Suprapubic skin (tissue), 4 donors: Measurements from ENCODE around the gene LMAN1L. TPM values are rescaled to one million over a fixed set of nuclear protein-coding genes. Genes with fewer than 3 reads are reported as not detected.

Source experiments
- DNase-seq, 2 donors: peaks; one replicate each; pipeline ENCODE4 v3.0.0-alpha.2; 2019; ENCODE audit warnings: low spot score in 2 of 2
- H3K27ac ChIP-seq: fragments of 200-600 bp; sonication (generic); one replicate; pipeline ENCODE4 v1.5.1; 2019
- H3K27me3 ChIP-seq: fragments of 200-600 bp; sonication (generic); one replicate; pipeline ENCODE4 v1.5.1; 2019
- H3K36me3 ChIP-seq: fragments of 200-600 bp; sonication (generic); one replicate; pipeline ENCODE4 v1.5.1; 2019
- H3K4me1 ChIP-seq: fragments of 200-600 bp; sonication (generic); one replicate; pipeline ENCODE4 v1.5.1; 2019
- H3K4me3 ChIP-seq: fragments of 200-600 bp; sonication (generic); one replicate; pipeline ENCODE4 v1.5.1; 2019; ENCODE audit warnings: mild to moderate bottlenecking
- H3K9me3 ChIP-seq: fragments of 200-600 bp; sonication (generic); one replicate; pipeline ENCODE4 v1.5.1; 2019
- EP300 ChIP-seq: sonication (generic); formaldehyde crosslinking; IDR thresholded peaks from one replicate; pipeline ENCODE4 v1.6.1; 2017; ENCODE audit warnings: antibody characterized with exemption
- POLR2A ChIP-seq, 2 donors: fragments of 450-650 bp; IDR thresholded peaks; one replicate each; pipeline ENCODE4 v1.6.1; 2017; ENCODE audit warnings: antibody characterized with exemption in 2 of 2, mild to moderate bottlenecking in 2 of 2, moderate library complexity in 2 of 2
- POLR2AphosphoS5 ChIP-seq, 3 donors: sonication (generic); formaldehyde crosslinking; IDR thresholded peaks; one replicate each; pipeline ENCODE4 v1.6.1; 2017; ENCODE audit warnings: antibody characterized with exemption in 3 of 3
- WGBS: methylation state at CpG from one replicate; pipeline ENCODE4 v1.1.5; 2018; 5-methylcytosine and 5-hydroxymethylcytosine counted together
- total RNA-seq, 4 donors: library from RNA; depleted of rRNA; stranded (reverse); fragments of >200 nt; gene quantifications; one replicate each; pipeline ENCODE4 v1.1.0, GENCODE V29; 2016
- TF ChIP-seq, protein P1 (sequence below), 2 donors: fragments of 200-600 bp in 1 of 2; fragments of 450-650 bp in 1 of 2; sonication (generic) in 1 of 2; IDR thresholded peaks; one replicate each; pipeline ENCODE4 v1.5.1; 2016 to 2019; ENCODE audit warnings: antibody characterized with exemption in 2 of 2, mild to moderate bottlenecking in 1 of 2, moderate library complexity in 1 of 2

LMAN1L gene
- total RNA-seq, 4 donors from 2014 or later: 0.42 TPM; not detected in 3

DNA sequence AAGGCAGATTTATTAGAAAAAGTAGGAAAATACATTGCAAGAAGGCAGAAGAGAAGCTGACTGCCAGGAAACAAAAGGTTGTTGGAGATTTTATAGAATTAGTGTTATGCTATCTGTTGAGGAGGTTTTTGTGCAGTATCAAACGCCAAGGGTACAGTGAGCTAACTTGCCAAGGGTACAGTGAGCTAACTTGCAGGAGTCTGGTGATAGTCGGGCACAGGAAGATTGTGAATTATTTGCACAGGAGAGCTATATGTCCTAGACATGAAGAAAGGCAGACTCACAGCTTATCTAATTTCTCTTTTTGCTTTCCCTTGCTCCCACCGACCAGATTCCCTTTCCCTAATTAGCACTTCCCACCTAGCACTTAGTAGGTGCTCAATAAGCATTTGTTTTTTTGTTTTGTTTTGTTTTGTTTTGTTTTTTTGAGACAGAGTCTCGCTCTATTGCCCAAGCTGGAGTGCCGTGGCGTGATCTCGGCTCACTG lies 33.4 kb upstream of the LMAN1L start:
- H3K4me1 ChIP-seq: peaks cover 51% of the 10 kb centered on the region
- WGBS: 81% methylated on average over 7 of the region's 7 CpGs
- no peak for TF ChIP-seq POLR2A (IDR thresholded peaks at IDR 0.05)
- no peak for TF ChIP-seq EP300
- TF ChIP-seq, protein P1, sequence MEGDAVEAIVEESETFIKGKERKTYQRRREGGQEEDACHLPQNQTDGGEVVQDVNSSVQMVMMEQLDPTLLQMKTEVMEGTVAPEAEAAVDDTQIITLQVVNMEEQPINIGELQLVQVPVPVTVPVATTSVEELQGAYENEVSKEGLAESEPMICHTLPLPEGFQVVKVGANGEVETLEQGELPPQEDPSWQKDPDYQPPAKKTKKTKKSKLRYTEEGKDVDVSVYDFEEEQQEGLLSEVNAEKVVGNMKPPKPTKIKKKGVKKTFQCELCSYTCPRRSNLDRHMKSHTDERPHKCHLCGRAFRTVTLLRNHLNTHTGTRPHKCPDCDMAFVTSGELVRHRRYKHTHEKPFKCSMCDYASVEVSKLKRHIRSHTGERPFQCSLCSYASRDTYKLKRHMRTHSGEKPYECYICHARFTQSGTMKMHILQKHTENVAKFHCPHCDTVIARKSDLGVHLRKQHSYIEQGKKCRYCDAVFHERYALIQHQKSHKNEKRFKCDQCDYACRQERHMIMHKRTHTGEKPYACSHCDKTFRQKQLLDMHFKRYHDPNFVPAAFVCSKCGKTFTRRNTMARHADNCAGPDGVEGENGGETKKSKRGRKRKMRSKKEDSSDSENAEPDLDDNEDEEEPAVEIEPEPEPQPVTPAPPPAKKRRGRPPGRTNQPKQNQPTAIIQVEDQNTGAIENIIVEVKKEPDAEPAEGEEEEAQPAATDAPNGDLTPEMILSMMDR (IDR thresholded peaks at IDR 0.05): no peak
- TF ChIP-seq POLR2AphosphoS5 (IDR thresholded peaks at IDR 0.05): no peak

DNA sequence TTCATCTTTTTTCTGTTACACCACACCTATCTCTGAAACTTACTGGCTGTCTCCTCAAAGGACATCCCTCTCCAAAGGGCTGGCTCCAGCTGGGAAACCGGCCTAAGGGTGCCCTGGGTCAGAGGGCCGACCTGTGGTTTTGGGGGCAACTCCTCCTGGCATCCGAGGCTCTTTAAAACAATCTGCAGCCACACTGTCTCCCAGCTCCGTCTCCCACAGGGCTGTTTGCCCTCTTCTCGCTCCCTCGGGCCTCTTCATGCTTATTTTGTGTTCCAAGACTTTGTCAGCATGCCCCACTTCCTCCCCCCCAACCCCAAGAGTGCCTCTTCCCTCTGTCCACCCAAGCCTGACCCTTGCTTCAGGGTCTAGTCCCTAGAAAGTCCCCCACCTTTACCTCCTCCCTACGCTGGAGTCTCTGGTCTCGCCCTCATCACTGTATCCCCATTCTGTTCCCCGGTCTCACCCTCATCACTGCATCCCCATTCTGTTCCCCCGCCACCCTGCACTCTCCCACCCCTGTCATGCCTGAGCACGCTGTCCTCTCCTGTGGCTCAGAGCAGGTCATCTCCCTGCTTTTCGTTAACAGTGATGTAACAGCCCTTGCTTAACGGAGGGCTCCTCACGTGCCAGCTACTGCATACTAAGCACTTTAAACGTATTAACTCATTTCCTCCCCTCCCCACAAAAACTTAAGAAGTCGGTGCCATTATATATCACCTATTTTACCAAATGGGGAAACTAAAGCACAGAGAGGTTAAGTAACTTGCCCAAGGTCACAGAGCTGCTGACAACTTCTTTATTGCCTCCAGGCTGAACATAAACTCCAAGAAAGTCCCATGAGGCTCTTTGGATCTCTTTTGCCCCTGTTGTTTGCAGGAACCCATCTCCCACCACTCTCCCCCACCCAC lies 31.9 kb upstream of the LMAN1L start:
- no peaks in the 10 kb centered on the region for H3K27me3 ChIP-seq
- peaks cover 64% of the 10 kb centered on the region for H3K4me1 ChIP-seq
- DNase-seq: no peak
- WGBS: 40% methylated on average over 16 of the region's 16 CpGs
- TF ChIP-seq EP300: no peak
- no peak for TF ChIP-seq POLR2A (IDR thresholded peaks at IDR 0.05)
- TF ChIP-seq POLR2AphosphoS5 (IDR thresholded peaks at IDR 0.05): no peak
- TF ChIP-seq, protein P1 (IDR thresholded peaks at IDR 0.05): no peak
- H3K27ac ChIP-seq: no peak overlapping the region
- peak overlapping the region; percentile 84 for H3K4me3 ChIP-seq
- H3K36me3 ChIP-seq: no peaks in the 10 kb centered on the region
- H3K9me3 ChIP-seq: no peaks in the 10 kb centered on the region

More for the DNA sequence above, 33.4 kb upstream of the LMAN1L start:
- no peaks in the 10 kb centered on the region for H3K27me3 ChIP-seq
- H3K27ac ChIP-seq: no peak overlapping the region
- H3K9me3 ChIP-seq: no peaks in the 10 kb centered on the region
- no peak for DNase-seq
- no peak overlapping the region for H3K4me3 ChIP-seq
- H3K36me3 ChIP-seq: no peaks in the 10 kb centered on the region

DNA sequence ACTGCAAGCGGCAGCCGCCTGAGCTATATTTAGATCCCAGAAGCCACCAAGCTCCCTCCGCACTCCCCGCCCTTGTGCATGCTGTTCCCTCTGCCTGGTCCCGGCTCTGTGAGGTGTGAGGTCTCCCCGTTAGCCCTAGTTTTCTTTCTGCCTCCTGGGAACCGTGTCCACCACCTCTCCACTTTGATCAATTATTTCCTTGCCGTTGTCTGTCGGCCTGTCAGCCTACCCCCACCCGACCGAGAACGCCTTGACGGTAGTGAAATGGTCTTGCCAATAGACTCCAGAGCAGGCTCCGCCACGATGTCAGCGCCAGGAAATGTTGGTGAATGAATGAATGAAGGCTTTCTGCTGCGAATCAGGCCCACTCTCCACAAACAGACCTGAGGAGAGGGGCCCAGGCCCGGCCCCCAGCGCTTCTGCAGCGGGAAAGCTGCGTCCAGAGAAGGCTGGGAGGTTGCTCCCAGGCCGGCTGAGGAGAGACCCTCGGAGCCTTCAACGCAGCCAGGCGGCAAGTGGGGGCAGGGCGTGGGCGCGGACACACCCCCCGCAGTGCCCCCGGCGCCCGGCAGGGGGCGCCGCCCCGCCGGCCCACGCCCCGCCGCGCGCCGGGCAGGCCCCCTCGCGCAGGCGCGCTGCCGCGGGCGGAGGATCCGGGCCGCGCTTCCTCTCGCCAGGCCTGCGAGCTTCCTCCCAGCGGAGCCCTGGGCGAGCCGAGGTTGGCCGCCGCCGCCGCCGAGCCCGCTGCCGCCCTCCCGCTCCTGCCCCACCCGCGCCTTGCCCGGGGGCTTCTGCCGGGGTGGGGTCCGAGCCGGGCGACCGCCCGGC lies 31.0 kb upstream of the LMAN1L start, which contains the start of gene CSK:
Gene CSK (plus strand): TSS at position 650 of the 828 bp plus-strand sequence. CDS start 16,218 bp downstream, outside the sequence.
- H3K4me1 ChIP-seq: peaks cover 73% of the 10 kb centered on the region

DNA sequence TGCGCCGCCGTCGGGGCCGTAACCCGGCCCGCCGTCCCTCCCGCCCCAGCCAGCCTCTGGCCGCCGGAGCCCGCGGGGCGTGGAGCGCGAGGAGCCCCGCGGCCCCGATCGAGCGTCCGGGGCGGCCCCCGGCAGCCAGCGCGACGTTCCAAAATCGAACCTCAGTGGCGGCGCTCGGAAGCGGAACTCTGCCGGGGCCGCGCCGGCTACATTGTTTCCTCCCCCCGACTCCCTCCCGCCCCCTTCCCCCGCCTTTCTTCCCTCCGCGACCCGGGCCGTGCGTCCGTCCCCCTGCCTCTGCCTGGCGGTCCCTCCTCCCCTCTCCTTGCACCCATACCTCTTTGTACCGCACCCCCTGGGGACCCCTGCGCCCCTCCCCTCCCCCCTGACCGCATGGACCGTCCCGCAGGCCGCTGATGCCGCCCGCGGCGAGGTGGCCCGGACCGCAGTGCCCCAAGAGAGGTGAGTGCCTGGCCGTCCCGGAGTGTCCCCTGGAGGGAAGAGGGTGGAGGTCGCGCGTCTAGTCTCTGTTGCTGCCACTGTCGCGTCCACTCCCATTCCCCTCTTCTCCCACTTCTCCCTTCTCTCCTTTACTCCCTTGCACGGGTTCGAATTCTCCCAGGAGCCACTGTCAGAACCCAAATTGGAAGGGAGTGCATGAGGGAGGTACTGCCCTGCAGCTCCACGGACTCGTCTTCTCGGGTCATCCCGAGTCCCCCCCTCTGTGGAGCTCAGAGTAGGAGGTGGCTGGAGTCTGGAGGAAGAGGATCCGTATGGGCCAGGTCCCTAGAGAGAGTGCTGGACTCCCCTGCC lies 30.2 kb upstream of the LMAN1L start:
- Histone ChIP-seq H3K36me3 (no peaks in the 10 kb centered on the region), H3K4me3 (peak overlapping the region; percentile 84), H3K4me1 (peaks cover 73% of the 10 kb centered on the region), H3K27me3 (no peaks in the 10 kb centered on the region), H3K9me3 (no peaks in the 10 kb centered on the region), H3K27ac (peak overlapping the region; percentile 94)
- WGBS: 1% methylated on average over 33 of the region's 72 CpGs
- DNase-seq: no peak
- no peak for TF ChIP-seq EP300
- TF ChIP-seq, protein P1 (IDR thresholded peaks at IDR 0.05): no peak
- TF ChIP-seq POLR2A (IDR thresholded peaks at IDR 0.05): no peak
- TF ChIP-seq POLR2AphosphoS5 (IDR thresholded peaks at IDR 0.05): no peak

More for the DNA sequence above, 31.0 kb upstream of the LMAN1L start, which contains the start of gene CSK:
- no peaks in the 10 kb centered on the region for H3K27me3 ChIP-seq
- WGBS: 2% methylated on average over 16 of the region's 74 CpGs
- H3K27ac ChIP-seq: peak within 1 kb of the TSS; percentile 94
- DNase-seq: no peak
- no peaks in the 10 kb centered on the region for H3K36me3 ChIP-seq
- H3K4me3 ChIP-seq: peak within 1 kb of the TSS; percentile 84
- TF ChIP-seq EP300 (no peak), POLR2AphosphoS5 (IDR thresholded peaks at IDR 0.05) (no peak), POLR2A (IDR thresholded peaks at IDR 0.05) (peak in 1 of 2 donors; percentile 71)
- TF ChIP-seq, protein P1 (IDR thresholded peaks at IDR 0.05): peak; percentile 8 to 68
- H3K9me3 ChIP-seq: no peaks in the 10 kb centered on the region
